ENCODE data around the gene RIOK3. TPM values are rescaled to one million over a fixed set of nuclear protein-coding genes. Genes with fewer than 3 reads are reported as not detected.
"Not testable (repeated sequence)": the region's sequence is repeated elsewhere in the genome, so short reads cannot be mapped to it uniquely, and the experiment has no call there.

Gene RIOK3
- total RNA-seq, 1 experiment from 2014 or later, result 19.4 TPM

DNA sequence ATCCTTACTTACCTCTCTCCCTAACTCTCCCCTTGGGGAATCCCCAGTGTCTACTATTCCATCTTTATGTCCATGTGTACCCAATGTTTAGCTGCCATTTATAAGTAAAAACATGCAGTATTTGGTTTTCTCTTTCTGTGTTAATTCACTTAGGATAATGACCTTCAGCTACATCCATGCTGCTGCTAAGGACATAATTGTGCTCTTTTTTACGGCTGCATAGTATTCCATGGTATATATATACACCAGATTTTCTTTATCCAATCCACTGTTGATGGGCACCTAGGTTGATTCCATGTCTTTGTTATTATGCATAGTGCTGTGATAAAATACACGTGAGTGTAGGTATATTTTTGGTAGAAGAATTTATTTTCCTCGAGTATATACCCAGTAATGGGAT is 24.3 kb upstream of the RIOK3 start (continued):
- TF ChIP-seq, protein P1, sequence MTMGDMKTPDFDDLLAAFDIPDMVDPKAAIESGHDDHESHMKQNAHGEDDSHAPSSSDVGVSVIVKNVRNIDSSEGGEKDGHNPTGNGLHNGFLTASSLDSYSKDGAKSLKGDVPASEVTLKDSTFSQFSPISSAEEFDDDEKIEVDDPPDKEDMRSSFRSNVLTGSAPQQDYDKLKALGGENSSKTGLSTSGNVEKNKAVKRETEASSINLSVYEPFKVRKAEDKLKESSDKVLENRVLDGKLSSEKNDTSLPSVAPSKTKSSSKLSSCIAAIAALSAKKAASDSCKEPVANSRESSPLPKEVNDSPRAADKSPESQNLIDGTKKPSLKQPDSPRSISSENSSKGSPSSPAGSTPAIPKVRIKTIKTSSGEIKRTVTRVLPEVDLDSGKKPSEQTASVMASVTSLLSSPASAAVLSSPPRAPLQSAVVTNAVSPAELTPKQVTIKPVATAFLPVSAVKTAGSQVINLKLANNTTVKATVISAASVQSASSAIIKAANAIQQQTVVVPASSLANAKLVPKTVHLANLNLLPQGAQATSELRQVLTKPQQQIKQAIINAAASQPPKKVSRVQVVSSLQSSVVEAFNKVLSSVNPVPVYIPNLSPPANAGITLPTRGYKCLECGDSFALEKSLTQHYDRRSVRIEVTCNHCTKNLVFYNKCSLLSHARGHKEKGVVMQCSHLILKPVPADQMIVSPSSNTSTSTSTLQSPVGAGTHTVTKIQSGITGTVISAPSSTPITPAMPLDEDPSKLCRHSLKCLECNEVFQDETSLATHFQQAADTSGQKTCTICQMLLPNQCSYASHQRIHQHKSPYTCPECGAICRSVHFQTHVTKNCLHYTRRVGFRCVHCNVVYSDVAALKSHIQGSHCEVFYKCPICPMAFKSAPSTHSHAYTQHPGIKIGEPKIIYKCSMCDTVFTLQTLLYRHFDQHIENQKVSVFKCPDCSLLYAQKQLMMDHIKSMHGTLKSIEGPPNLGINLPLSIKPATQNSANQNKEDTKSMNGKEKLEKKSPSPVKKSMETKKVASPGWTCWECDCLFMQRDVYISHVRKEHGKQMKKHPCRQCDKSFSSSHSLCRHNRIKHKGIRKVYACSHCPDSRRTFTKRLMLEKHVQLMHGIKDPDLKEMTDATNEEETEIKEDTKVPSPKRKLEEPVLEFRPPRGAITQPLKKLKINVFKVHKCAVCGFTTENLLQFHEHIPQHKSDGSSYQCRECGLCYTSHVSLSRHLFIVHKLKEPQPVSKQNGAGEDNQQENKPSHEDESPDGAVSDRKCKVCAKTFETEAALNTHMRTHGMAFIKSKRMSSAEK (CRISPR knock-in tag; IDR thresholded peaks at IDR 0.05; ENCODE audit: borderline replicate concordance), result no peak
- TF ChIP-seq JUN (CRISPR knock-in tag; IDR thresholded peaks at IDR 0.05), result no peak
- TF ChIP-seq, protein P2, sequence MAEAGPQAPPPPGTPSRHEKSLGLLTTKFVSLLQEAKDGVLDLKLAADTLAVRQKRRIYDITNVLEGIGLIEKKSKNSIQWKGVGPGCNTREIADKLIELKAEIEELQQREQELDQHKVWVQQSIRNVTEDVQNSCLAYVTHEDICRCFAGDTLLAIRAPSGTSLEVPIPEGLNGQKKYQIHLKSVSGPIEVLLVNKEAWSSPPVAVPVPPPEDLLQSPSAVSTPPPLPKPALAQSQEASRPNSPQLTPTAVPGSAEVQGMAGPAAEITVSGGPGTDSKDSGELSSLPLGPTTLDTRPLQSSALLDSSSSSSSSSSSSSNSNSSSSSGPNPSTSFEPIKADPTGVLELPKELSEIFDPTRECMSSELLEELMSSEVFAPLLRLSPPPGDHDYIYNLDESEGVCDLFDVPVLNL (CRISPR knock-in tag; IDR thresholded peaks at IDR 0.05; ENCODE audit: borderline replicate concordance, low read depth), result no peak

DNA sequence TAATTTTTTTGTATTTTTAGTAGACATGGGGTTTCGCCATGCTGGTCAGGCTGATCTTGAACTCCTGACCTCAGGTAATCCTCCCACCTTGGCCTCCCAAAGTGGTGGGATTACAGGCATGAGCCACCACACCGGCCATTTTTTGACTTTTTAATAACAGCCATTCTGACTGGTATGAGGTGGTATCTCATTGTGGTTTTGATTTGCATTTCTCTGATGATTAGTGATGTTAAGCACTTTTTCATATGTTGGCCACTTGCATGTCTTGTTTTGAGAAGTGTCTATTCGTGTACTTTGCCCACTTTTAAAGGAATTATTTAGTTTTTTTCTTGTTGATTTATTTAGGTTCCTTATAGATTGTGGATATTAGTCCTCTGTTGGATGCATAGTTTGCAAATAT is 23.5 kb upstream of the RIOK3 start:
- H3K27me3 Mint-ChIP-seq (ENCODE audit: low read depth); DNase-seq (ENCODE audit: low spot score); H3K4me3 Mint-ChIP-seq; CTCF ChIA-PET; ATAC-seq; H3K4me1 Mint-ChIP-seq; POLR2A ChIA-PET; H3K27ac Mint-ChIP-seq: not testable (repeated sequence)
- H3K36me3 Mint-ChIP-seq, result peaks cover 15% of the 10 kb centered on the region
- H3K9me3 Mint-ChIP-seq, result peaks cover 12% of the 10 kb centered on the region

DNA sequence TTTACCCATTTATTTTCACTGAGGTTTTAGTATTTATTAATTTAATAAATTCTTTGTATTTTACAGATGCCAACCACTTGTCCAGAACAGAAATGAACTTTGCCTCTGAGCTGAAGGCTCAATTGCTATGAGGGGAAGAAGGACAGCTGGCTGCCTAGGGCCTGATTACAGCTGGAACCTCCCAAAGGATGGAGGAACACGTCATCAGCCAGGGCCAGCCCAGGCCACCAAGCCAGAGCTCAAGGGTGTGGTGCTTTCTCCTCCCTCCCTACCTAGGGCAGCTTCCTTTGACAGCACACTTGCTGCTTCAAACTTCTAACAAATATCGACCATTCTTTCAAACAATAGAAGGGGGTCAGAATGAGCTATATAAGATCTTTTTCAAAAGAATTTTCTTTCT is 19.7 kb upstream of the RIOK3 start:
- peaks cover under 1% of the 10 kb centered on the region; the same call in 1 of the 2 replicates for H3K27me3 Mint-ChIP-seq (ENCODE audit: low read depth)
- POLR2A ChIA-PET, result no interaction called here
- no peak overlapping the region for H3K4me3 Mint-ChIP-seq
- H3K27ac Mint-ChIP-seq, result no peak overlapping the region
- no peak for ATAC-seq
- H3K36me3 Mint-ChIP-seq, result peaks cover 15% of the 10 kb centered on the region
- CTCF ChIA-PET, result no interaction called here
- DNase-seq (ENCODE audit: low spot score), result no peak
- TF ChIP-seq NFYB (CRISPR knock-in tag; conservative IDR thresholded peaks at IDR 0.05; ENCODE audit: low read depth) (no peak), SMAD4 (CRISPR knock-in tag; IDR thresholded peaks at IDR 0.05) (no peak), ZNF423 (CRISPR knock-in tag; IDR thresholded peaks at IDR 0.05) (no peak), TEAD4 (CRISPR knock-in tag; IDR thresholded peaks at IDR 0.05) (no peak), ZNF232 (CRISPR knock-in tag; IDR thresholded peaks at IDR 0.05) (no peak), ZNF121 (CRISPR knock-in tag; IDR thresholded peaks at IDR 0.05) (no peak), OVOL2 (CRISPR knock-in tag; IDR thresholded peaks at IDR 0.05; ENCODE audit: borderline replicate concordance) (no peak)
- TF ChIP-seq, protein P3, sequence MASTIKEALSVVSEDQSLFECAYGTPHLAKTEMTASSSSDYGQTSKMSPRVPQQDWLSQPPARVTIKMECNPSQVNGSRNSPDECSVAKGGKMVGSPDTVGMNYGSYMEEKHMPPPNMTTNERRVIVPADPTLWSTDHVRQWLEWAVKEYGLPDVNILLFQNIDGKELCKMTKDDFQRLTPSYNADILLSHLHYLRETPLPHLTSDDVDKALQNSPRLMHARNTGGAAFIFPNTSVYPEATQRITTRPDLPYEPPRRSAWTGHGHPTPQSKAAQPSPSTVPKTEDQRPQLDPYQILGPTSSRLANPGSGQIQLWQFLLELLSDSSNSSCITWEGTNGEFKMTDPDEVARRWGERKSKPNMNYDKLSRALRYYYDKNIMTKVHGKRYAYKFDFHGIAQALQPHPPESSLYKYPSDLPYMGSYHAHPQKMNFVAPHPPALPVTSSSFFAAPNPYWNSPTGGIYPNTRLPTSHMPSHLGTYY (CRISPR knock-in tag; IDR thresholded peaks at IDR 0.05), result no peak
- TF ChIP-seq, protein P4, sequence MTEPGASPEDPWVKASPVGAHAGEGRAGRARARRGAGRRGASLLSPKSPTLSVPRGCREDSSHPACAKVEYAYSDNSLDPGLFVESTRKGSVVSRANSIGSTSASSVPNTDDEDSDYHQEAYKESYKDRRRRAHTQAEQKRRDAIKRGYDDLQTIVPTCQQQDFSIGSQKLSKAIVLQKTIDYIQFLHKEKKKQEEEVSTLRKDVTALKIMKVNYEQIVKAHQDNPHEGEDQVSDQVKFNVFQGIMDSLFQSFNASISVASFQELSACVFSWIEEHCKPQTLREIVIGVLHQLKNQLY (CRISPR knock-in tag; IDR thresholded peaks at IDR 0.05), result no peak
- TF ChIP-seq, protein P5, sequence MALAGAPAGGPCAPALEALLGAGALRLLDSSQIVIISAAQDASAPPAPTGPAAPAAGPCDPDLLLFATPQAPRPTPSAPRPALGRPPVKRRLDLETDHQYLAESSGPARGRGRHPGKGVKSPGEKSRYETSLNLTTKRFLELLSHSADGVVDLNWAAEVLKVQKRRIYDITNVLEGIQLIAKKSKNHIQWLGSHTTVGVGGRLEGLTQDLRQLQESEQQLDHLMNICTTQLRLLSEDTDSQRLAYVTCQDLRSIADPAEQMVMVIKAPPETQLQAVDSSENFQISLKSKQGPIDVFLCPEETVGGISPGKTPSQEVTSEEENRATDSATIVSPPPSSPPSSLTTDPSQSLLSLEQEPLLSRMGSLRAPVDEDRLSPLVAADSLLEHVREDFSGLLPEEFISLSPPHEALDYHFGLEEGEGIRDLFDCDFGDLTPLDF (CRISPR knock-in tag; IDR thresholded peaks at IDR 0.05), result no peak
- peaks cover 7% of the 10 kb centered on the region for H3K4me1 Mint-ChIP-seq
- H3K9me3 Mint-ChIP-seq, result peaks cover 8% of the 10 kb centered on the region
